Measurements from ENCODE around the gene PIF1.
A peak's percentile ranks its signal among the peaks of the same experiment; 100 is the strongest.

PIF1 gene

DNA sequence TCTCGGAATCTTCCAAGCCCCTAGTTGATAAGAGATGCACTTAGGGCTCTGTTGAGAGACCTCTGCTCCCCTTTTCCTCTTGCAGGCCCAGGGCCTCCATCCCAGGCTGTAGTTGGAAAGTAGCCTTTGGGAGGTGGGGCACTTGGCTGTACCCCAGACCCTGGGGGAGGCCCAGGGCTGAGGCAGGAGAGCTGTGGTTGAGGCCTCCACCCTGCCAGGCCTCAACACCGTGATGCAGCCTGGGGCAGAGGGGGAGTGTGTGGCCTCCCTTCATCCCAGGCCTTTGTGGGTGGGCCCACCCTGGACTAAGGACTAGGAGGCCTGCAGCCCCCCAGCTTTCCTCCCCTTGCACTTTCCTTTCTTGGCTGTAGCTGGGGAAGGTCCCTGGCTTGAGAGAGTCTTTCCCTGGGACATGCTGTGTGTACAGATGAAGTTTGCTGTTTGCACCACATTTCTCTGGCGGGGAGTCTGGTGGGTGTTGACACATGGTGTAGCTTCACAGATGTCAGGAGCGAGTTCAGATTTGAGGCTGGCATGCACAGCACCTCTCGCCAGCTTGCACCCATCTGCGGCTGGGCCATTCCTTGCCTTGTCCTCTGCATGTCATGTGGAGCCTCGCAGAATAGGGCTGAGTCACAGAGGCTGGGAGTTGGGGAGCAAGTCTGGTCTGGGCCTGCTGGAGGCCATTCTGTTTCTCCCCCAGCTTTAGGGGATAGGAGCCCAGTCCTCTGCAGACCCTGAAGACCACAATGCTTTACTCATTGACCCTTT is 29.9 kb upstream of the PIF1 start:
- H3K4me3 ChIP-seq (ENCODE audit: low read length), result no peak overlapping the region
- peak; percentile 91 for DNase-seq (ENCODE audit: low read depth)
- TF ChIP-seq, protein P1, sequence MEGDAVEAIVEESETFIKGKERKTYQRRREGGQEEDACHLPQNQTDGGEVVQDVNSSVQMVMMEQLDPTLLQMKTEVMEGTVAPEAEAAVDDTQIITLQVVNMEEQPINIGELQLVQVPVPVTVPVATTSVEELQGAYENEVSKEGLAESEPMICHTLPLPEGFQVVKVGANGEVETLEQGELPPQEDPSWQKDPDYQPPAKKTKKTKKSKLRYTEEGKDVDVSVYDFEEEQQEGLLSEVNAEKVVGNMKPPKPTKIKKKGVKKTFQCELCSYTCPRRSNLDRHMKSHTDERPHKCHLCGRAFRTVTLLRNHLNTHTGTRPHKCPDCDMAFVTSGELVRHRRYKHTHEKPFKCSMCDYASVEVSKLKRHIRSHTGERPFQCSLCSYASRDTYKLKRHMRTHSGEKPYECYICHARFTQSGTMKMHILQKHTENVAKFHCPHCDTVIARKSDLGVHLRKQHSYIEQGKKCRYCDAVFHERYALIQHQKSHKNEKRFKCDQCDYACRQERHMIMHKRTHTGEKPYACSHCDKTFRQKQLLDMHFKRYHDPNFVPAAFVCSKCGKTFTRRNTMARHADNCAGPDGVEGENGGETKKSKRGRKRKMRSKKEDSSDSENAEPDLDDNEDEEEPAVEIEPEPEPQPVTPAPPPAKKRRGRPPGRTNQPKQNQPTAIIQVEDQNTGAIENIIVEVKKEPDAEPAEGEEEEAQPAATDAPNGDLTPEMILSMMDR (conservative IDR thresholded peaks at IDR 0.05; ENCODE audit: low read length), result no peak

DNA sequence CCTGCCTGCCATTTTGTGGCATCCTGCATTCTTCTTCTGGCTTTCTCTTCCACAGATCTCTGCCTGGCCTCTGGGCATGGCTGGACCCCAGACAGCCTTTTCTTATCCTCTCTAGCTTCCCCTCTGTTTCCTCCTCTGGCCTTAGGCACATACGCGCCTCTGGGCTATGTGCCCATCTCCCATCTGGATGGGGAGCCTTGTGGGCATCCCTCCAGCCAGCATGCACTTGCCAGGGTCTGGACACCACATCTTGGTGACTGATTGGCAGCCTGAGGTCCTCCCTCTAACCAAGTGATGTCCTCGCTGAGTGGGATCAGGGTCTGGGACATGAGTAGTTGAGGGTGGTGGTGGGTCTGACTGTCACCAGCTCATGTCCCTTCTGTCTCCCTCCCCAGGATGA is 29.1 kb upstream of the PIF1 start:
- TF ChIP-seq, protein P1 (conservative IDR thresholded peaks at IDR 0.05; ENCODE audit: low read length), result no peak
- no peak overlapping the region for H3K4me3 ChIP-seq (ENCODE audit: low read length)
- peak; percentile 43 for DNase-seq (ENCODE audit: low read depth)

DNA sequence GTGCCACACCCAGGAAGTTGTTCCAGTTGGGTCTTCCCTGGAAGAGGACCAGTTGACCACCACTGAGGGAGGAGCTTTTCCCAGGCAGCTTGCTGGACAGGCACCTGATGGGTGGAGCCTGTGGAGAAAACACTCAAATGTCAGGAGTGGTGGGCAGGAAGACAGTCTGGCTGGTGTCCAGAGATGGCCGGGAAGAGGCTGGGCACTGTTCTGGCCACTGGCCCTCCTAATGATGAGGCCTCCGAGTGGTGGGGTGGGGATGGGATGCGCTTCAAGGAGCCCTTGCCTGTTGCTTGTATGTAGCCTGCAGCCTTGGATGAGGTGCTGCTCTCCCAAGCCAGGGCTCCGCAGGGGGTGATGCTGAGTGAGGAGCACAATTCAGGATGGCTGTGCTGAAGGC is 28.6 kb upstream of the PIF1 start:
- no peak overlapping the region for H3K4me3 ChIP-seq (ENCODE audit: low read length)
- DNase-seq (ENCODE audit: low read depth), result no peak
- TF ChIP-seq, protein P1 (conservative IDR thresholded peaks at IDR 0.05; ENCODE audit: low read length), result no peak

DNA sequence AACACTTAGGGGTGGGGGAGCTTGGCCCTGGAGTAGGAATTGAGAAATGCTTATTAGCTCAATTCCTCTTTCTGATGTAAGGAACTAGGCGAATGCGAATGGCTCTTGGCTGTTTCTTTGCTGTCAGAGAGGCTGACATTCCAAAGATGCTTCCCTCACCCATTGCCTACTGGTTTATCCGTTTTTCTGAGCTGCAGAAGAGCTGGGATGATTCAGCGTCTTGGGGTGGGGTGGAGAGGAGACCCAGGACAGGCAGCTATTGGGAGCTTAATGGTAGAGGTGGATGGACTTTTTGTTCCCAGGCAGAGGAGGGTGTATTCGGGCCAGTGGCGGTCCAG is 26.0 kb upstream of the PIF1 start:
- peak; percentile 95 for DNase-seq (ENCODE audit: low read depth)
- TF ChIP-seq, protein P1 (conservative IDR thresholded peaks at IDR 0.05; ENCODE audit: low read length), result no peak
- peak overlapping the region; percentile 29 for H3K4me3 ChIP-seq (ENCODE audit: low read length)

DNA sequence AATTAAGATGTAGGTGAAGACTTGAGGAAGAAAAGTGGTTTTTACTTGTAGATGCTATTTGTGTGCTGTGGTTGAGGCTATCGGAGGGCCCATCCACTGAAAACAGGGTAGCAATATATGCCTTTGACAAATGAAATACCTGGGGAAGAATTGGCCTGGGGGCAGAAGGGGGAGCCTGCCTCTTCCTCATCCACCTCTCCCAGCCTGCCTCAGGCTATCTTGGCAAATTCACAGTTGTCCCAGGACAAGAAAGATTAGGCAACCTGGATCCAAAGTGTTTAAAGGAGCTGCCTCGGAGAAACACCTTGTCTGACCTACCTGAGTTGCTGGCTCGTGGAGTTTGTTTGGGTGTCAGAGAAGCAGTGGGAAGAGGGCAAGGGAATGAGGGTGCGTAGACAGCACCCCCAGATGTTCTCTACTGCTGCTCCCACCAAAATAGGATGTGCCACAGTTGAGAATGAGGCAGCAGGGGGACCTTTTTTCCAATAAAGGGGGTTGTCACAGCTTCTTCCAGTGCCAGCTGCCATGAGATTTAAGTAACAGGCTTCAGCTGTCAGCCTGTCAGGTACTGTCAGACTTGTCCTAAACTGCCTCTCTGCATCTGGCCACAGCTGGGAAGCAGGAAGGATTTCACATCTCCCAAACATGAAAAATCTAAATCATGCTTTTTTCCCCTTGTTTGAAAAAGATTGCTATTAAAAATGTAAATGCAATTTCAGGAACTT is 25.5 kb upstream of the PIF1 start:
- no peak for DNase-seq (ENCODE audit: low read depth)
- no peak overlapping the region for H3K4me3 ChIP-seq (ENCODE audit: low read length)
- TF ChIP-seq, protein P1 (conservative IDR thresholded peaks at IDR 0.05; ENCODE audit: low read length), result no peak

DNA sequence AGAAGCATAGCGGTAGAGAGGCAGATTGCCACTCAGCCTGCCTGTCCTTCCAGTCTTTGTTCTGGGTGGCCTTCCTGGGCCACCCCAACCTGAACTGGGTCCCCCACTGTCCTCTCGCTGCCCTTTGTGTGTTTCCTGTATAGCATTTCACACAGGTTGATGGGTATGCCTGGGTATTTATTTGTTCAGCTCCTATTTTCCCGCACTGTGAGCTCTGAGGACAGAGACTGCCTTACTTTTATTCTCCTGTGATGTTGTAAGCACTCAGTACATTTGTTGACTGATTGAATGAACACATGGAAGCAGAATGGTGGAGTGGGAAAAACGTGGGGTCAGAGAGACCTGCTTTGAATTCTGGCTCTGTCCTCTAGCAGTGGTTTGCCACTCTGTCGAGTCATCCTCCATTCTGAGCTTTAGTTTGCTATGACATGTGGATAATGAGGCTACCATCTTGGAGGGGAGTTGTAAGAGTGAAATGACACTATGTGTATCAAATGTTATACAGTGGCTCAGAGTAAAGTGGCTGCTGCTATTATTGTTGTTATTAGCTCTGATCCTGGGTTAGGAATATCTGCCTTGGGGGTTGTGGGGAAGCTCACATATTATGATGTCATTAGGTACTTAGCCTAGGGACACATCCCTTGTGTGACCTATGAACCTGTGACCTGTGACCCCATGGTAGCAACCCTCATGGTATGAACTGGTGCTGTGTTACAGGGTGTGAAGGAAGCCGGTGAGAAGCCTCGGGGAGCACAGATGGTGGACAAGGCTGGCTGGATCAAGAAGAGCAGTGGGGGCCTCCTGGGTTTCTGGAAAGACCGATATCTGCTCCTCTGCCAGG is 22.6 kb upstream of the PIF1 start:
- no peak for DNase-seq (ENCODE audit: low read depth)
- no peak overlapping the region for H3K4me3 ChIP-seq (ENCODE audit: low read length)
- TF ChIP-seq, protein P1 (conservative IDR thresholded peaks at IDR 0.05; ENCODE audit: low read length), result no peak
